GM12801 (cell line): ENCODE data around the gene HOXA6.

Source experiments
- TF ChIP-seq, protein P1 (sequence below): IDR thresholded peaks from one replicate; pipeline ENCODE4 v1.5.1; 2011; ENCODE audit warnings: control low read depth; ENCODE audit not compliant: insufficient read length; ENCODE audit errors: extremely low read depth

Gene HOXA6

DNA sequence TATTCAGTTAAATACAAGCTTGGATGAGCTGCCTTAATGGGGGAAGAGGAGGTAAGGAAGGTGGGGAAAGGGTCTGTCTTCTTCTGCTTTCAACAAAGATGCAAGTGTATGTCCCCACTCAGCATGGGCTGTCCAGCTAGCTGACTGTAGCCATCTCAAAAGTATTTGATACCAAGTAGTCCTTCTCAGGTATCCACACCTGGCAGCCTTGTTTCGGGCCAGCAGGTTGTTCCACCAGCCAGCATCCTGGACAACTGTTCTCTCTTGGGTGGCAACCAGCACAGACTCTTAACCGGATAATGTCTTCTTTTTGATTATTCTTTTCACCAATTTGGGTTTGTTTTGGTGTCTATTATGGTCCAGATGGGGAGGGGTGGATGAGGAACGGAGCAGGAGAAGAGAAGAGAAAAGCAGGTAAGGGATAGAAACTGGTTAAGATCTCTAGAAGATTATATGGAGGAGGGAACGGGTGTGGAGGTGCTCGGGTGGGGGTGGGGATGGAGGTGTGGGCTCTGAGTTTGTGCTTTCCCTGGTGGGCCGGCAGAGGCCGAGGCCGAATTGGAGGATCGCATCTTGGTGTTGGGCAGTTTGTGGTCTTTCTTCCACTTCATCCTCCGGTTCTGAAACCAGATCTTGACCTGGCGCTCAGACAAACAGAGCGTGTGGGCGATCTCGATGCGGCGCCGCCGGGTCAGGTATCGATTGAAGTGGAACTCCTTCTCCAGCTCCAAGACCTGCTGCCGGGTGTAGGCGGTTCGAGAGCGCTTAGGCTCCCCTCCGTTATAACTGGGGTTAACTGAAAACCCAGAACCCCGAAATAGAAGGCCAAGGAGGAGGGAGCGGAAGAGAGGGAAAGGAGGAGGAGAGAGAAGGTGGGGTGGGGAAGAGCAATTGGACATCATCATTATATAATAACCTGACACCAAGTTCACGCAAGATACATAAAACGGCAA is 18.5 kb downstream of the HOXA6 start:
- TF ChIP-seq, protein P1, sequence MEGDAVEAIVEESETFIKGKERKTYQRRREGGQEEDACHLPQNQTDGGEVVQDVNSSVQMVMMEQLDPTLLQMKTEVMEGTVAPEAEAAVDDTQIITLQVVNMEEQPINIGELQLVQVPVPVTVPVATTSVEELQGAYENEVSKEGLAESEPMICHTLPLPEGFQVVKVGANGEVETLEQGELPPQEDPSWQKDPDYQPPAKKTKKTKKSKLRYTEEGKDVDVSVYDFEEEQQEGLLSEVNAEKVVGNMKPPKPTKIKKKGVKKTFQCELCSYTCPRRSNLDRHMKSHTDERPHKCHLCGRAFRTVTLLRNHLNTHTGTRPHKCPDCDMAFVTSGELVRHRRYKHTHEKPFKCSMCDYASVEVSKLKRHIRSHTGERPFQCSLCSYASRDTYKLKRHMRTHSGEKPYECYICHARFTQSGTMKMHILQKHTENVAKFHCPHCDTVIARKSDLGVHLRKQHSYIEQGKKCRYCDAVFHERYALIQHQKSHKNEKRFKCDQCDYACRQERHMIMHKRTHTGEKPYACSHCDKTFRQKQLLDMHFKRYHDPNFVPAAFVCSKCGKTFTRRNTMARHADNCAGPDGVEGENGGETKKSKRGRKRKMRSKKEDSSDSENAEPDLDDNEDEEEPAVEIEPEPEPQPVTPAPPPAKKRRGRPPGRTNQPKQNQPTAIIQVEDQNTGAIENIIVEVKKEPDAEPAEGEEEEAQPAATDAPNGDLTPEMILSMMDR: no peak

DNA sequence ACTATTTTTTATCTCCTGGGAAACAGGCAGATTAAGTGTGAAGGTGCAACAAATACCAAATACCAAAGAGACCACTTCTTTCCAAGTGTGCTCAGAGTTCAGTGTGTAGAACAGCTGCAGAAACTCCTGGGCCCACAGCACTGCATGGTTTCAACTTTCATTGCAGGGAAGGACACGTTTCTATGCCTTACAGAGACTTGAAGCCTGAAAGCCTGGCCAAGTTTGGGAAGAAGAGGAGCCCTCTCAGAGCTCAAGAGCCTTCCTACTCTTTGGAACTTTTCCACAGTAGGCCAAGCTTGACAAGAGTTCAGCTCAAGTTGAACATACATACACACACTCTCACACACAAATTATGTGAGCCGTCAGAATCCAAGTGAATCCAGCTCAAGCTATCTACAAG is 19.5 kb downstream of the HOXA6 start:
- TF ChIP-seq, protein P1: no peak

DNA sequence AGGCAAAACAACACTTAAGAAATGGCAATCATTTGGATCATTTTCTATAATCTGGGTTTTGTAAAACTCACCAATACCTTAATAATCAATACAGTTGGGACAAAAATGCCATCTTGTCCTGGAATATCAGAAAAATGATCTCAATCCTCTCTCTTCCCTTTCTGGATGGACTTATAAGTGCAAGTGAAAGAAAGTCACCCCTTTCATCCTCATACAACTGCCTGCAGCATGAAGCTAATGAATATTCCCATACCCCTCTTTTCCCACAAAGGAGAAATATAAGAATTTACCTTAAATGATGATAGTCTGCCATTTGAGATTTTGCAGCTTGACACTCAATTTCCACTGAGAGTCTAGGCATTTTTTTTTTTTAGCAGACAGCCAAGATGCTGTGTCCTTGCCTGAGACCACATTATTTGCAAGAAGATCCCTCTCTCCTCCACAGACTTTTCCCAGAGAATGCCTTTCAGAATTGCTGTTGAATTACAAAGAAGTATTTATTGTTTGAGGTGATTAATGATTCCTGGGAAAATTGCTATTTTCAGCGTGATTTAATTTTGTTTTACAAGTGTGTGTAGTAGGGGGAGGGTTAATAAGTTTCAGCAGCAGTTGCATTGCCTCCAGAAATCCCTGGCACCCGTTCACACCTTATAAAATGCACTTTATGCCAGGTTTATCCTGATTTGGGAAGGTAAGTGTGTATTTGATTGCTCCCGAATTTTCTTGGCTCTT is 20.8 kb downstream of the HOXA6 start:
- TF ChIP-seq, protein P1: no peak

DNA sequence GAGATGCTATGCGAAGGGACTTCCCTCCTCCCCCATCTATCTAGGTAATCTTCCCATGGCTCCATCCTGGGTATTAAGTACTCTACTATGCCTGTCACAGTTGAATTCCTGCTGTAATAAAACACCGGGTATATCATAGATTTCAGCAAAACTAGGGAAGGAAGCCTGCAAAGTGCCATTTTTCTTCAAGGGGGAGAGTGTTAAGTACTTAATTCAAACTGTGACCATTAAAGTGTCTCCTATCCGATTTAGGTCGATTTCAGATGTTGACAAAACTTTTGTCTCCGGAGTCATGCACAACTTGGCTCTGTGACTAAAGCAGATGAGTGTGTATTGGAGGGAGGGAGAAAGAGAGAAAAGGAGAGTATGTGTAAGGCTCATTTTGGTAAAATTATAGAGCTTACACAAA is 21.6 kb downstream of the HOXA6 start:
- TF ChIP-seq, protein P1: no peak

DNA sequence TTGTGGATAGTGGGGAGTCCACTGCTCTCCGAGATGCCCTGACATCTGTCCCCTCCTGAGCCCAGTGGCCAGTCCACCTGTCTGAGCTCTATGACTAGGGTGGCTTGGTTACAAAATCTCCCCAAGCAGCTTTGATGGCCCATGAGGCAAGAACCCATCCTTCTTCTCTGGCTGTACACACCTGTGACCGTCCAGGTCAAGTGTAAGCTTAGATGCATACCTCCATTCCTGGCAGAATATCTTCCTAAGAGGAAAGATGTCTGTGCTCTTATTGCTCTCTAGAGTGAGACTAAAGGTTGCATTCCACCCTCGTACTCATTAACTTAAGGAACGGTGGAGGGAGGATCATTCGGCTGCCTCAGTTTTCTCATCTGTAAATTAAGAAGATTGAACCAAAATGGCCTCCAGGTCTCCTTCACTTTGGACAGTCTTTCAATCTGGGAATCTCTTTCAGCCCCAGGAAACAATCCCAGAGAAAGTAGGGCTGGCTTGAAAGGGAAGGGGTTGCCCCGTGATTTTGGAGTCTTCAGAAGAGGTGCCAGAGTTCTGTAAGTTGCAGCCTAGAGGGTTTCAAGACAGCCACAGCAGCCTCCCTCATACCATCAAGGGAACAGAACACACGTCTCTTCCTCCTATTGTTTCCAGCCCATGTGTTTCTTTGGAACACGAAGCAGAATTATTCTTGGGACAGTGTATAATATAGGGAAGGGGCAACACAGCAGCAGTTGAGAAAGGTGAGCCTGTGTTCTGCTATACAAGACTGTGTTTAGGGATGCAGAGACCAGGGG is 22.5 kb downstream of the HOXA6 start:
- TF ChIP-seq, protein P1: no peak

DNA sequence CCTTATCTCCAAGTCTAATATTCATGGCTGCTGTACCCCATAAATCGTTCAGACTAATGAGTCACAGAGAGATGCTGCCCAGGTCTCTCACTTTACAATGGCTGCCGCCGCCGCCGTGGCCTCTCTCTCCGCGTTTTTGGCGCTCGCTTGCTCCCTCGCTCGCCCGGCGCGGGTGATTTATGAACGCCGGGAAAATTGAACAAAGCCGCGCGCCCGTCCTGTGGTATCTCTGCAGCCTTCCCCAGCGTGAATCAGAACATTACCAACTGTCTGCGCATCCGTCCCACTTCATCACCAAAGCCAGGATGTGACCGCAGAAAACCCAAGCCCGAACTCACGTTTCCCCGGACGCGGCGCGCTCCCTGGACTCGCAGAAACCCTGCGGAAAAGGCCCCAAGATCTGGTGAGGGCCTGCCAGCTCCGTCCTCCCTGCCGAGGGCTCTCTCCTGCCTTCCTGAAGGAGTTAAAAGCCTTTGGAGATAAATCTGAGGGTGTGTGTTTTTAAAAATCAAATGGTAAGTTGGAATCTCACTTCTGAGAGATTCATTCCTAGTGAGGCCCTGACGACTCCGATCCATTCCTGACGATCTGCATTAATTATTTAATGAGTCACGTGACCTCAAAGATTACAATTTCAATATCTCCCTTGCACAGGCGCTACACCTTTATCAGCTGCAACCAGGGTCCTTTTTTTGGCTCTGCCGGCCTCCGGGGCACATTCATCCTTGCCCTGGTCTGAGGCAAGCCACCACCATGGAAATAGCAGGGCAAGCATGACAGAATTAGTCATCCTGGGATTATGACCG is 23.3 kb downstream of the HOXA6 start:
- TF ChIP-seq, protein P1: no peak
